ENCODE measurements around the gene TMEM69.
A peak's percentile ranks its signal among the peaks of the same experiment; 100 is the strongest.
"Not testable (repeated sequence)": the region's sequence is repeated elsewhere in the genome, so short reads cannot be mapped to it uniquely, and the experiment has no call there.

TMEM69 gene

DNA sequence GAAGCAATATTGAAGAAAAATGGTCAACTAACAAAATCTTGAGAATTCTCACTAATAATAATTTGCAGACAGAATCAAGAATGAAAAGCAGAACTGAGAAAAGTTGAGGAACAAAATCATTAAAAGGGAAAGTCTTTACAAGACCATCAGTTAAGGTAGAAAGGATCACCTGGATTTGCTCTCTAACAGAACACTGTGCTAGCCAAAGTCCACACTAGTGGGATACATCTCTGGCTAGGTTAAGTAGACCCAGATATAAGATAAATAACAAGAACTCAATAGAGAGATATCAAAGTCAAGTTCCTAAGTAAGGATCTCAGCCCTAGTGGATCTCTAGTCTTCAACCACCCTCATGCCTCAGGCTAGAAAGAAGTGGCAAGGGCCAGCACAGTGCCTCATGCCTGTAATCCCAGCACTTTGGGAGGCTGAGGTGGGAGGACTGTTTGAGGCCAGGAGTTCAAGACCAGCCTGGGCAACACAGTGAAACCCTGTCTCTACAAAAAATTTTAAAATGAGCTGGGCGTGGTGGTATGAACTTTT lies 42.9 kb downstream of the TMEM69 start:
- TF ChIP-seq, protein P1, sequence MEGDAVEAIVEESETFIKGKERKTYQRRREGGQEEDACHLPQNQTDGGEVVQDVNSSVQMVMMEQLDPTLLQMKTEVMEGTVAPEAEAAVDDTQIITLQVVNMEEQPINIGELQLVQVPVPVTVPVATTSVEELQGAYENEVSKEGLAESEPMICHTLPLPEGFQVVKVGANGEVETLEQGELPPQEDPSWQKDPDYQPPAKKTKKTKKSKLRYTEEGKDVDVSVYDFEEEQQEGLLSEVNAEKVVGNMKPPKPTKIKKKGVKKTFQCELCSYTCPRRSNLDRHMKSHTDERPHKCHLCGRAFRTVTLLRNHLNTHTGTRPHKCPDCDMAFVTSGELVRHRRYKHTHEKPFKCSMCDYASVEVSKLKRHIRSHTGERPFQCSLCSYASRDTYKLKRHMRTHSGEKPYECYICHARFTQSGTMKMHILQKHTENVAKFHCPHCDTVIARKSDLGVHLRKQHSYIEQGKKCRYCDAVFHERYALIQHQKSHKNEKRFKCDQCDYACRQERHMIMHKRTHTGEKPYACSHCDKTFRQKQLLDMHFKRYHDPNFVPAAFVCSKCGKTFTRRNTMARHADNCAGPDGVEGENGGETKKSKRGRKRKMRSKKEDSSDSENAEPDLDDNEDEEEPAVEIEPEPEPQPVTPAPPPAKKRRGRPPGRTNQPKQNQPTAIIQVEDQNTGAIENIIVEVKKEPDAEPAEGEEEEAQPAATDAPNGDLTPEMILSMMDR (IDR thresholded peaks at IDR 0.05; ENCODE audit: control insufficient read depth, extremely low read depth, insufficient read depth), result no peak
- DNase-seq (ENCODE audit: low read depth), result peak; percentile 6

DNA sequence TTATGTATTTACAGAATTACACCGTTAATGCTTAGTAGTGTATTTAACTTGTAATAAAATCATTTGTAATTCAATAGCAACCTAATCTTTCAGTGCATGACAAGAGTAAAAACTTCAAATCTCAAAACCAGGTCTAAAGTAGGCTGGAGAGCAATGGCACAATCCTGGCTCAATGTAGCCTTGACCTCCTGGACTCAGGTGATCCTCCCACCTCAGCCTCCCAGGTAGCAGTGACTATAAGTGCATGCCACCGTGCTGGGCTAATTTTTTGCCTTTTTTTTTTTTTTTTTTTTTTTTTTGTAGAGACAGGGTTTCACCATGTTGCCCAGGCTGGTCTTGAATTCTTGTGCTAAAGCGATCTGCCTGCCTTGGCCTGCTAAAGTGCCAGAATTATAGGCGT lies 51.2 kb downstream of the TMEM69 start:
- TF ChIP-seq, protein P1 (IDR thresholded peaks at IDR 0.05; ENCODE audit: control insufficient read depth, extremely low read depth, insufficient read depth), result no peak
- DNase-seq (ENCODE audit: low read depth), result no peak
- no peak overlapping the region for H3K4me3 ChIP-seq (ENCODE audit: low read depth, low read length)

More for the DNA sequence above, 42.9 kb downstream of the TMEM69 start:
- H3K4me3 ChIP-seq (ENCODE audit: low read depth, low read length), result no peak overlapping the region

DNA sequence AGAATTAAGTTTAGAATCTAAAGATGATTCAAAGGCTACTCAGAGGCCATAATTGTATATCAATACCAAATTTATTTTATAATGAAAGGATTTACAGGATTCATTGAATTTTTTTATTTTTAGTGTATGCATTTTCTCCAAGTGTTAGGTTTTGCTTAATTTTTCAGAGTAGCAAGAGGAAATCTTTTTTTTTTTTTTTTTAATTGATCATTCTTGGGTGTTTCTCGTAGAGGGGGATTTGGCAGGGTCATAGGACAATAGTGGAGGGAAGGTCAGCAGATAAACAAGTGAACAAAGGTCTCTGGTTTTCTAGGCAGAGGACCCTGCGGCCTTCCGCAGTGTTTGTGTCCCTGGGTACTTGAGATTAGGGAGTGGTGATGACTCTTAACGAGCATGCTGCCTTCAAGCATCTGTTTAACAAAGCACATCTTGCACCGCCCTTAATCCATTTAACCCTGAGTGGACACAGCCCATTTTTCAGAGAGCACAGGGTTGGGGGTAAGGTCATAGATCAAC lies 51.7 kb downstream of the TMEM69 start:
- not testable (repeated sequence) for H3K4me3 ChIP-seq (ENCODE audit: low read depth, low read length); DNase-seq (ENCODE audit: low read depth)

Data from LNCaP clone FGC (cell line).